IMR-90 (cell line): ENCODE results near the gene USP4. TPM values are rescaled to one million over a fixed set of nuclear protein-coding genes. Genes with fewer than 3 reads are reported as not detected.

ENCODE experiments used
- ATAC-seq: fragments of 200-7000 bp; cut with Tn5 transposase; 2 replicates; pipeline ENCODE4 v1.9.1; 2020; ENCODE audit warnings: low read depth, mild to moderate bottlenecking, moderate library complexity
- BruUV-seq: library from RNA; stranded (reverse); fragments of 400-500 nt; replicated peaks from 2 replicates; lab custom pipeline; 2021; lab: Mats Ljungman, UMichigan
- CTCF ChIA-PET: fragments of 300-600 bp; formaldehyde crosslinking; extraction: SDS; loops from one replicate; lab custom pipeline; 2021; ENCODE audit warnings: antibody characterized with exemption; lab: Yijun Ruan, JAX
- POLR2A ChIA-PET: fragments of 300-600 bp; sonication (Branson Sonifier 250); formaldehyde crosslinking; loops from one replicate; lab custom pipeline; 2022; ENCODE audit warnings: antibody characterized with exemption; ENCODE audit not compliant: unreplicated experiment; lab: Charles Lee
- DNase-seq: peaks from one replicate; pipeline ENCODE4 v3.0.0; 2013
- H2AFZ ChIP-seq: replicated peaks from 2 replicates; pipeline ENCODE3; 2013; ENCODE audit warnings: low read length, mild to moderate bottlenecking; ENCODE audit not compliant: poor library complexity
- H2AK5ac ChIP-seq: 2 replicates; pipeline ENCODE4 v1.6.1; 2013; ENCODE audit warnings: low read depth, low read length, inconsistent platforms
- H2AK9ac ChIP-seq: replicated peaks from 2 replicates; pipeline ENCODE3; 2013; ENCODE audit warnings: mild to moderate bottlenecking, low read depth, low read length, moderate library complexity; ENCODE audit not compliant: poor library complexity
- H2BK120ac ChIP-seq: 2 replicates; pipeline ENCODE4 v1.6.1; 2013; ENCODE audit warnings: low read depth, low read length, inconsistent platforms
- H2BK15ac ChIP-seq: 3 replicates; pipeline ENCODE4 v1.6.1; 2013; ENCODE audit warnings: low read depth, low read length, inconsistent platforms
- H2BK20ac ChIP-seq: 2 replicates; pipeline ENCODE4 v1.6.1; 2013; ENCODE audit warnings: low read depth, mild to moderate bottlenecking, inconsistent platforms, low read length, moderate library complexity
- H2BK5ac ChIP-seq: 2 replicates; pipeline ENCODE4 v1.6.1; 2013; ENCODE audit warnings: mild to moderate bottlenecking, low read depth, low read length, inconsistent platforms; ENCODE audit not compliant: poor library complexity, severe bottlenecking
- H3K14ac ChIP-seq: replicated peaks from 2 replicates; pipeline ENCODE4 v1.6.1; 2013; ENCODE audit warnings: low read depth, low read length, inconsistent platforms
- H3K18ac ChIP-seq: 2 replicates; pipeline ENCODE4 v1.6.1; 2013; ENCODE audit warnings: low read depth, low read length, control low read depth
- H3K23ac ChIP-seq: 2 replicates; pipeline ENCODE4 v1.6.1; 2013; ENCODE audit warnings: low read depth, low read length, inconsistent platforms
- H3K27ac ChIP-seq: 2 replicates; pipeline ENCODE4 v1.5.1; 2013; ENCODE audit warnings: mild to moderate bottlenecking, control low read depth, low read length; ENCODE audit not compliant: insufficient read depth
- H3K27me3 ChIP-seq: 2 replicates; pipeline ENCODE4 v1.6.1; 2013; ENCODE audit warnings: low read length; ENCODE audit not compliant: control insufficient read depth, insufficient read depth
- H3K36me3 ChIP-seq: 2 replicates; pipeline ENCODE4 v1.6.1; 2013; ENCODE audit warnings: low read length, mixed read lengths; ENCODE audit not compliant: control insufficient read depth, insufficient read depth
- H3K4ac ChIP-seq: 2 replicates; pipeline ENCODE4 v1.6.1; 2013; ENCODE audit warnings: low read depth, low read length, inconsistent platforms
- H3K4me1 ChIP-seq: 2 replicates; pipeline ENCODE4 v1.6.1; 2013; ENCODE audit warnings: low read length, mixed read lengths; ENCODE audit not compliant: control insufficient read depth, insufficient read depth
- H3K4me2 ChIP-seq: 2 replicates; pipeline ENCODE4 v1.6.1; 2013; ENCODE audit warnings: low read depth, mild to moderate bottlenecking, control low read depth, low read length, moderate library complexity
- H3K4me3 ChIP-seq: 2 replicates; pipeline ENCODE4 v1.5.1; 2013; ENCODE audit warnings: low read depth, mild to moderate bottlenecking, control low read depth, low read length, moderate library complexity; ENCODE audit not compliant: insufficient read depth
- H3K56ac ChIP-seq: 2 replicates; pipeline ENCODE4 v1.6.1; 2013; ENCODE audit warnings: low read length, inconsistent platforms; ENCODE audit not compliant: insufficient read depth; ENCODE audit errors: extremely low read depth
- H3K79me1 ChIP-seq, 2 experiments: 2 replicates each; pipeline ENCODE4 v1.6.1; 2013; ENCODE audit warnings: low read length in 2 of 2, inconsistent platforms in 1 of 2, low read depth in 1 of 2
- H3K9ac ChIP-seq: 2 replicates; pipeline ENCODE4 v1.6.1; 2013; ENCODE audit warnings: low read depth, low read length, control low read depth
- H3K9me1 ChIP-seq: 2 replicates; pipeline ENCODE4 v1.6.1; 2013; ENCODE audit warnings: low read length, inconsistent platforms; ENCODE audit not compliant: insufficient read depth
- H3K9me3 ChIP-seq: 2 replicates; pipeline ENCODE4 v1.6.1; 2013; ENCODE audit warnings: low read length; ENCODE audit not compliant: control insufficient read depth, insufficient read depth
- H4K20me1 ChIP-seq: 2 replicates; pipeline ENCODE4 v1.6.1; 2013; ENCODE audit warnings: low read length, inconsistent platforms; ENCODE audit not compliant: insufficient read depth
- H4K5ac ChIP-seq: 2 replicates; pipeline ENCODE4 v1.6.1; 2013; ENCODE audit warnings: mild to moderate bottlenecking, low read depth, low read length, control low read depth
- H4K8ac ChIP-seq, 2 experiments: 2 replicates each; pipeline ENCODE4 v1.6.1; 2013; ENCODE audit warnings: low read depth in 2 of 2, low read length in 2 of 2, control low read depth in 1 of 2, inconsistent platforms in 1 of 2
- H4K91ac ChIP-seq: 2 replicates; pipeline ENCODE4 v1.6.1; 2013; ENCODE audit warnings: low read depth, low read length, inconsistent platforms; ENCODE audit not compliant: insufficient read depth
- CEBPB ChIP-seq: IDR thresholded peaks from 2 replicates; pipeline ENCODE4 v1.6.1; 2012; ENCODE audit warnings: low read depth, low read length, improper control_type of control experiment
- CHD1 ChIP-seq: IDR thresholded peaks from 2 replicates; pipeline ENCODE4 v1.6.1; 2012; ENCODE audit warnings: low read depth, low read length, improper control_type of control experiment
- CTCF ChIP-seq: conservative IDR thresholded peaks from 2 replicates; pipeline ENCODE4 v1.5.1; 2012; ENCODE audit warnings: mild to moderate bottlenecking, low read depth, low read length, improper control_type of control experiment
- ELK1 ChIP-seq: fragments of 150-350 bp; IDR thresholded peaks from 2 replicates; pipeline ENCODE4 v1.6.1; 2016; ENCODE audit warnings: low read depth, mild to moderate bottlenecking, low read length, moderate library complexity, borderline replicate concordance
- MAFK ChIP-seq: IDR thresholded peaks from 2 replicates; pipeline ENCODE4 v1.6.1; 2012; ENCODE audit warnings: low read depth, low read length, improper control_type of control experiment
- MAZ ChIP-seq: IDR thresholded peaks from 2 replicates; pipeline ENCODE4 v1.6.1; 2012; ENCODE audit warnings: low read depth, mild to moderate bottlenecking, low read length, improper control_type of control experiment, moderate library complexity, borderline replicate concordance
- MXI1 ChIP-seq: IDR thresholded peaks from 2 replicates; pipeline ENCODE4 v1.6.1; 2012; ENCODE audit warnings: low read depth, mild to moderate bottlenecking, low read length, moderate library complexity, borderline replicate concordance
- NFE2L2 ChIP-seq: fragments of 150-350 bp; IDR thresholded peaks from 2 replicates; pipeline ENCODE4 v1.6.1; 2016; ENCODE audit warnings: low read depth, mild to moderate bottlenecking, low read length
- POLR2A ChIP-seq: IDR thresholded peaks from 2 replicates; pipeline ENCODE4 v1.6.1; 2012; ENCODE audit warnings: mild to moderate bottlenecking, low read depth, low read length
- RAD21 ChIP-seq: IDR thresholded peaks from 2 replicates; pipeline ENCODE4 v1.6.1; 2012; ENCODE audit warnings: low read length, improper control_type of control experiment
- RCOR1 ChIP-seq: IDR thresholded peaks from 2 replicates; pipeline ENCODE4 v1.6.1; 2012; ENCODE audit warnings: mild to moderate bottlenecking, low read length, improper control_type of control experiment; ENCODE audit not compliant: insufficient replicate concordance
- RFX5 ChIP-seq: IDR thresholded peaks from 2 replicates; pipeline ENCODE4 v1.8.0; 2012; ENCODE audit warnings: low read depth, mild to moderate bottlenecking, low read length, moderate library complexity
- SMC3 ChIP-seq: fragments of 150-350 bp; IDR thresholded peaks from 2 replicates; pipeline ENCODE4 v1.6.1; 2016; ENCODE audit warnings: low read depth, mild to moderate bottlenecking, antibody characterized with exemption, low read length, moderate library complexity
- USF2 ChIP-seq: fragments of 150-350 bp; IDR thresholded peaks from 2 replicates; pipeline ENCODE4 v1.6.1; 2017; ENCODE audit warnings: mild to moderate bottlenecking, antibody characterized with exemption, low read length, low read depth
- WGBS, 2 experiments: methylation state at CpG; one replicate each; pipeline versions ENCODE4 v1.1.5 to v1.1.7; 2013; ENCODE audit warnings: missing lambda C conversion rate in 2 of 2; ENCODE audit not compliant: insufficient read length in 1 of 2; ENCODE audit errors: extremely low coverage in 2 of 2; 5-methylcytosine and 5-hydroxymethylcytosine counted together
- dilution Hi-C: fragments of 300-500 bp; cut with HindIII; formaldehyde crosslinking; loops from one replicate; pipeline ENCODE4 v1.14.3; 2018; ENCODE audit warnings: low sequenced_read_pairs; ENCODE audit not compliant: unreplicated experiment
- in situ Hi-C: fragments of 300-500 bp; cut with MboI; formaldehyde crosslinking; loops from 3 replicates; pipeline ENCODE4 v1.14.3; 2019; ENCODE audit warnings: low sequenced_read_pairs, inconsistent platforms, mixed read lengths
- intact Hi-C: fragments of 100-400 bp; cut with micrococcal nuclease; formaldehyde crosslinking; loops from 2 replicates; pipeline ENCODE4 v1.10.0; 2022
- polyA plus RNA-seq, 3 experiments: library from polyadenylated mRNA; depleted of rRNA; stranded (reverse); fragments of >200 nt; gene quantifications; 2 replicates each; pipeline ENCODE4 v1.2.3, GENCODE V29; 2012; ENCODE audit warnings: low replicate concordance in 1 of 3
- total RNA-seq: library from RNA; depleted of rRNA; stranded (reverse); fragments of >200 nt; gene quantifications from 2 replicates; pipeline ENCODE4 v1.2.3, GENCODE V29; 2012

Gene USP4
- total and polyA plus RNA-seq, 2 of the 4 experiments (the other 2 are of a cell fraction): 29.9 to 42.3 TPM

DNA sequence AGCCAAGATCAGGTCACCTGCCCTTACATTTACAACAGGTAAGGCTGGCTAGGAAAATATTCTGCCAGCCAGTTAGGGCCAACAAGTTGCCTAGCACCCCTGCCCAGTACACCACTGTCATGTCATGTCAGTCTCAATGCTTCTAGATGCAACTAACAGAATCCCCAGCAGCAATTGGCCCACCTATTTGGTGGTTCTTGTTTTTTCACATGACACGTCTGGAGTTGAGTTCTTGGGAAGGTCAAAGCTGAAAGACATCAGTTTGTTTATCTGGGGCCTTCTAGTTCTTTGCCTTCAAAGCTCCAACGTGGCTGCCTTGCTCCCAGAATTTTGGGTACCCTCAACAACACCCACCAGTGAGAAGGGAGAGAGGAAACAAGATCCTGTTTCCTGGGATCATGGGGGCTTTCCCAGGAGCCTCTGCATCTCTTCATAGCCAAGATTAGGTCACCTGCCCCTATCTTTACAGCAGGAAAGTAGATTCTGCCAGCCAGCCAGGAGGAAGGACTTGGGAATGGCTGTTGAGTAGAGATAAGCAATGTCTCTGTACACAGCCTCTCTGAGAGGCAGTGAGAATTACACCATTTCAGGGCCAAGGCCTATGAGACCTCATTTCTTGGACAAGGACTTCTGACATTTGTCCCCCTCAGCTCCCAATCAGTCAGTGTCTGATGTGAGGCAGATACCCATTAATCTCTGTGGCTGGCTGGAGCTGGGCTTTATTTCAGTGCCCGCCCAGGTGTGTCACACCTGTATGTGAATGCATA lies 9.7 kb upstream of the USP4 start:
- 100% methylated on average over 1 of the region's 3 CpGs; no CpG with 5 or more reads in 1 of the 2 experiments for WGBS, 2 experiments
- peaks cover 18% of the 10 kb centered on the region for H3K4me1 ChIP-seq
- peak overlapping the region; percentile 55 for H2AK5ac ChIP-seq
- H4K91ac ChIP-seq: peak overlapping the region; percentile 60
- H3K18ac ChIP-seq: no peak overlapping the region
- dilution Hi-C loops: no loop called here
- in situ Hi-C loops: loop anchor here (5.0 kb wide), 1 partner anchor 63 kb away; the partner anchor contains the start of genes RHOA and TCTA
- H2AFZ ChIP-seq: no peak overlapping the region
- H3K14ac ChIP-seq: no peak overlapping the region
- peaks cover 14% of the 10 kb centered on the region; the same call in 1 of the 2 replicates for H3K9me1 ChIP-seq
- no TSS peak for BruUV-seq
- ChIA-PET POLR2A (no interaction called here), CTCF (interaction anchor here (1.1 kb wide), 1 partner anchor 9 kb away, joined by 3 read pairs; no protein-coding TSS in a partner anchor)
- H2BK5ac ChIP-seq: no peak overlapping the region
- H3K23ac ChIP-seq: no peak overlapping the region
- intact Hi-C loops: no loop called here
- H4K20me1 ChIP-seq: peaks cover 5% of the 10 kb centered on the region; the same call in 1 of the 2 replicates
- H3K4me2 ChIP-seq: no peak overlapping the region
- H4K8ac ChIP-seq: no peak overlapping the region
- no peak overlapping the region for H3K27ac ChIP-seq
- H3K9ac ChIP-seq: no peak overlapping the region
- no peak for ATAC-seq
- no peaks in the 10 kb centered on the region for H3K27me3 ChIP-seq
- peak overlapping the region; percentile 16; the same call in 1 of the 2 replicates for H2BK120ac ChIP-seq
- no peak overlapping the region for H2AK9ac ChIP-seq
- peaks cover 3 to 31% of the 10 kb centered on the region in 2 experiments; a peak in 3 of 4 replicates for H3K79me1 ChIP-seq
- H3K9me3 ChIP-seq: no peaks in the 10 kb centered on the region
- H3K4ac ChIP-seq: 0 out of 2 replicates have a peak overlapping the region, but pooled peaks have one; percentile 35
- no peaks in the 10 kb centered on the region for H3K36me3 ChIP-seq
- no peak overlapping the region for H3K4me3 ChIP-seq
- H2BK15ac ChIP-seq: peak overlapping the region; percentile 15; the same call in 2 of the 3 replicates
- H4K5ac ChIP-seq: peak overlapping the region; percentile 12; the same call in 1 of the 2 replicates
- no peak for DNase-seq
- peak overlapping the region; percentile 14; the same call in 1 of the 2 replicates for H2BK20ac ChIP-seq
- H3K56ac ChIP-seq: no peak overlapping the region
- no peak for TF ChIP-seq RCOR1
- no peak for TF ChIP-seq MXI1
- no peak for TF ChIP-seq POLR2A
- TF ChIP-seq MAFK: no peak
- no peak for TF ChIP-seq RFX5
- TF ChIP-seq USF2: no peak
- TF ChIP-seq NFE2L2: no peak
- TF ChIP-seq MAZ: no peak
- TF ChIP-seq CEBPB: no peak
- no peak for TF ChIP-seq CHD1
- TF ChIP-seq ELK1: no peak
- TF ChIP-seq CTCF: no peak
- TF ChIP-seq SMC3: no peak
- TF ChIP-seq RAD21: no peak
